GM12892 (cell line): ENCODE results near the gene G3BP1.

ENCODE experiments used
- POLR2A ChIP-seq: IDR thresholded peaks from 2 replicates; pipeline ENCODE4 v1.6.1; 2011; ENCODE audit warnings: low read depth, low read length, control low read depth
- POLR2AphosphoS5 ChIP-seq: IDR thresholded peaks from 2 replicates; pipeline ENCODE4 v1.6.1; 2011; ENCODE audit warnings: low read depth, low read length, control low read depth

DNA sequence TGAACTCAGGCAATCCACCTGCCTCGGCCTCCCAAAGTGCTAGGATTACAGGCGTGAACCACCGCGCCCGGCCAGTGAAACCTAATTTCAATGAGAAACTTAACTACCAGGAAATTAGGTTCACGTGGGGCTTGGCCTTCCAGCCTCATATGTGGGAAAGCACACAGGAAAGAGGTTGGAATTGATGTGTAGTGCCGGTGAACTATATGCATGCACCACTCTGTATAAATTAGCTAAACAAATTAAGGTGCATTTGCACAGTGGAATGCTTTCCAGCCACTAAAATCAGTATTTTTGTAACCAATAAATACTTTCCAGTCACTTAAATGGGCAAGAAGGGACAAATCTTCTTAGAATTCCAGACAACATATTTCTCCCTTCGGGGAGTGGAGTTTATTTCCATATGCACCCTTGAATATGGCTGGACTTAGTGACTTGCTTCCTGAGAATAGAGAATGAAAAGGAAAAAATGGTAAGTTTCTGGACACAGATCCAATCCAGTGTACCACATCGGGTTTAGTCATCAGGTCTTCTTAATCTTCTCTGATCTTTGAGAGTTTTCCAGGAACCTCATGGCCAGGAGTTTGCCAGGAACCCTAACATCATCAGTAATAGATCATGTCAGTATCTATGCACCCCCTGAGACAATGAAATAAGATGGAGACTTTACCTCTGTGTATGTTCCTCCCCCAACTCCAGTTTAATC is 38.2 kb upstream of the G3BP1 start:
- TF ChIP-seq POLR2A = no peak
- no peak for TF ChIP-seq POLR2AphosphoS5
